SK-N-MC (cell line): ENCODE results near the gene SERPINB3.
A peak's percentile ranks its signal among the peaks of the same experiment; 100 is the strongest.
"Not testable (repeated sequence)": the region's sequence is repeated elsewhere in the genome, so short reads cannot be mapped to it uniquely, and the experiment has no call there.

ENCODE experiments used
- DNase-seq: peaks from one replicate; pipeline ENCODE4 v3.0.0-alpha.2; 2011; ENCODE audit warnings: low read depth, low spot score
- H3K27ac ChIP-seq: fragments of 200-600 bp; sonication (generic); 2 replicates; pipeline ENCODE4 v1.5.1; 2016; ENCODE audit warnings: mixed run types
- H3K36me3 ChIP-seq: fragments of 200-600 bp; sonication (generic); 2 replicates; pipeline ENCODE4 v1.6.1; 2017; ENCODE audit warnings: antibody characterized with exemption, low read length, mixed read lengths; ENCODE audit not compliant: insufficient read depth
- H3K4me3 ChIP-seq: fragments of 200-600 bp; sonication (generic); 2 replicates; pipeline ENCODE4 v1.5.1; 2016
- H3K9ac ChIP-seq: fragments of 200-600 bp; sonication (generic); 2 replicates; pipeline ENCODE4 v1.8.0; 2017; ENCODE audit warnings: mixed run types, mixed read lengths; ENCODE audit not compliant: insufficient read length
- H3K9me3 ChIP-seq: fragments of 200-600 bp; sonication (generic); 2 replicates; pipeline ENCODE4 v1.6.1; 2017; ENCODE audit warnings: low read depth, mild to moderate bottlenecking, antibody characterized with exemption, low read length, moderate library complexity, mixed read lengths
- EZH2 ChIP-seq: fragments of 200-600 bp; sonication (generic); IDR thresholded peaks from one replicate; pipeline ENCODE4 v1.6.1; 2017; ENCODE audit warnings: antibody characterized with exemption
- FOXP2 ChIP-seq: optimal IDR thresholded peaks from 2 replicates; pipeline ENCODE3; 2011; ENCODE audit warnings: mild to moderate bottlenecking, moderate library complexity; ENCODE audit not compliant: insufficient read depth; ENCODE audit errors: extremely low read length, control extremely low read depth
- POLR2AphosphoS5 ChIP-seq: IDR thresholded peaks from 2 replicates; pipeline ENCODE4 v1.6.1; 2012; ENCODE audit warnings: mild to moderate bottlenecking, low read depth, low read length, borderline replicate concordance

The SERPINB3 gene

DNA sequence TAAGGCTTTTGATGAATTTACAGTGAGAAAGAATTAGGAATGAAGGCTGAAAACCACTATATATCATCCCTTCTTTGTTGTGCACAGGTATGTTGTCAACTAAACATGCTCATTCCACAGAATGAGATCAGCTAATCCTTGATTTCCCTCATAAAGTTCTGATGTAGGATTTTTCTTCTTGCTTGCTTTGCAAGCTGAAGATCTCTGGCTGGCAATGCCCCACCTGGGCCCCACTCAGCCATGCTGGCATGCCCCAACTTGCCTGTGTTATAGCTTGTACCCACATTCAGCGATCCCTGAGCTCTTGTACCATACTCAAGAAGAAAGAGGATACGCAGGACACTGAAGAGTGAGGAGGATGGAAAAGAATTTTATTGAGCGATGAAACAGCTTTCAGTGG lies 23.0 kb upstream of the SERPINB3 start:
- Histone ChIP-seq H3K4me3 (no peak overlapping the region), H3K36me3 (no peaks in the 10 kb centered on the region), H3K9ac (no peak overlapping the region), H3K27ac (no peak overlapping the region), H3K9me3 (no peaks in the 10 kb centered on the region)
- no peak for DNase-seq
- TF ChIP-seq POLR2AphosphoS5 (no peak), EZH2 (no peak), FOXP2 (no peak)

DNA sequence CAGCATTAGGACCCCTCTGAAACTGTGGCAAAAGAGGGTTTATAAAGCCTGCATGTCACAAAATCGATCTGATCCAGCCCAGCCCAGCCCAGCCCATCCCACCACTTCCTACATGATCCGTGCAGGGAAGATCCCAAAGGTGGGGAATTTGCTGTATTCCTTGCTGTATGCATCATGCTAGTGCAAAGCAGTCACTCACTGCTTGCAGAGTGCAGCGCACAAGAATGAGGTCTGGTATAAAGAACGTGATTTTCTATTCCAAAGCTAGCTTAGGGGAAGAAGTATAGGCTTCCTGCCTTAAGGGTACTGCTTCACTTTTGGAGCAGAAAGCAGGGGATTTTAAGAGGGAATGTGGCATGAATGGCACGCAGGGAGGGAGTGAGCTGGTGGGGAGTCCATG lies 22.2 kb upstream of the SERPINB3 start:
- no peaks in the 10 kb centered on the region for H3K36me3 ChIP-seq
- H3K27ac ChIP-seq = peak overlapping the region; percentile 100
- no peak for DNase-seq
- peak overlapping the region; percentile 88 for H3K9ac ChIP-seq
- H3K4me3 ChIP-seq = peak overlapping the region; percentile 33; the same call in 1 of the 2 replicates
- no peaks in the 10 kb centered on the region for H3K9me3 ChIP-seq
- TF ChIP-seq POLR2AphosphoS5 (no peak), FOXP2 (no peak), EZH2 (no peak)

DNA sequence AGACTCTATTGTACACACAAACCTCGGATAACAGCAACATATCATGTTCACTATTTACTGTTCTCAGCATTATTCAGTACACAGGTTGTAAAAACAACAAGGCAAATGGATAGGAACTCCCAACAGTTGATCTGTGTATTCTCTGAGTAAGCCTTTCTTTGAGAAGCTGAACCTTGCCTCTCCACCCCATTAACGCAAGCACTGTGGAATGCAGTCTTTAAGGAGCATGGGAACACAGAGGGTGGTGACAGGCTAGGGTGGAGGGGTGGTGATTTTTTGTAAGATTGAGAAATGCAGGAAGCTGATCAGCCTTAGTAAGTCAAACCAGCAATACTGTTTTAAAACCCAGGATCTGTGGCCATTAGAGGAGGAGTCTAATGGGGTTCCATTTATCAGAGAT lies 21.5 kb upstream of the SERPINB3 start:
- no peak for TF ChIP-seq FOXP2
- no peak for TF ChIP-seq POLR2AphosphoS5
- no peak for TF ChIP-seq EZH2
- no peaks in the 10 kb centered on the region for H3K9me3 ChIP-seq
- H3K9ac ChIP-seq = peak overlapping the region; percentile 88
- H3K27ac ChIP-seq = peak overlapping the region; percentile 100
- no peaks in the 10 kb centered on the region for H3K36me3 ChIP-seq
- DNase-seq = peak; percentile 80
- H3K4me3 ChIP-seq = peak overlapping the region; percentile 73

DNA sequence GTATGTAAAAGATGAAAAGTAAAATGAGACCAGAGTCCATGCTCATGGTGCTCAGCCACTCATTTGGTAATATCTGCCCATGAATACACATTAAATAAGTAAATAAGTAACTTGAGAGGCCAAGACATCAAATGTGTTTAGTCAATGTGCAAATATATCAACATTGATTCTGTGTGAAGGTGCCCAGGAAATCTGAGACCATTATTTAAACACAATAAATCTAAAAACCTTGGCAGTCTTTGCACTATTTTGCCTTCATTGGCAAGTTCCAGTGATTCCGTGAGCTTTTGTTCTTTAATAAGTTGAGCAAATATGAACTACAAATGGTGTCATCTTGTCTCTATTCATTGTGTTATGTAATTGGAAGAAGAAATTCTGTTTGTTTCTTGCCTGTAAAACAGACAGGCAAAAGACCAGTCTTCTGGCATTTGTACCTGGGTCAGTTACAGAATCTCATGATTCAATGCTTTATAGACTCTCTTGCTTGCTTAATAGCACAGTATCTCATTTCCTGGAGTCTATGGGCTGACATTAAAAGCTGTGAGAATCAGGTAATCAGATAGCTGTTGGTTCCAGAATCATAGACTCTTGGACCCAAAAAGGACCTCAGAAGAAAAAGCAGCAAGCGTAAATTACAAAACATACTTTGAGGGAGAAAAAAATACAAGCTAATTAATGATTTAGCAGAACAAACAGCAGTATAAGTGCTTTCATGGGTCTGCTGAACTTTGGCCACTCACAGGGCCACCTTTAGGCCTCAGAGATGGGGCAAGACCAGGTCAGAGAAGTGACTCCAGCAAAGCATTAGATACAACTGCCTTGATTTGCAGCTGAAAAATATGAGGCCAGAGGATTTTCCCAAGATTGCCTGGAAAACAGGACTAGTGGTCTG lies 20.0 kb upstream of the SERPINB3 start:
- Histone ChIP-seq H3K36me3 (no peaks in the 10 kb centered on the region), H3K9ac (no peak overlapping the region), H3K27ac (peak overlapping the region; percentile 100), H3K9me3 (no peaks in the 10 kb centered on the region), H3K4me3 (no peak overlapping the region)
- TF ChIP-seq EZH2 = no peak
- no peak for TF ChIP-seq POLR2AphosphoS5
- TF ChIP-seq FOXP2 = no peak
- no peak for DNase-seq

DNA sequence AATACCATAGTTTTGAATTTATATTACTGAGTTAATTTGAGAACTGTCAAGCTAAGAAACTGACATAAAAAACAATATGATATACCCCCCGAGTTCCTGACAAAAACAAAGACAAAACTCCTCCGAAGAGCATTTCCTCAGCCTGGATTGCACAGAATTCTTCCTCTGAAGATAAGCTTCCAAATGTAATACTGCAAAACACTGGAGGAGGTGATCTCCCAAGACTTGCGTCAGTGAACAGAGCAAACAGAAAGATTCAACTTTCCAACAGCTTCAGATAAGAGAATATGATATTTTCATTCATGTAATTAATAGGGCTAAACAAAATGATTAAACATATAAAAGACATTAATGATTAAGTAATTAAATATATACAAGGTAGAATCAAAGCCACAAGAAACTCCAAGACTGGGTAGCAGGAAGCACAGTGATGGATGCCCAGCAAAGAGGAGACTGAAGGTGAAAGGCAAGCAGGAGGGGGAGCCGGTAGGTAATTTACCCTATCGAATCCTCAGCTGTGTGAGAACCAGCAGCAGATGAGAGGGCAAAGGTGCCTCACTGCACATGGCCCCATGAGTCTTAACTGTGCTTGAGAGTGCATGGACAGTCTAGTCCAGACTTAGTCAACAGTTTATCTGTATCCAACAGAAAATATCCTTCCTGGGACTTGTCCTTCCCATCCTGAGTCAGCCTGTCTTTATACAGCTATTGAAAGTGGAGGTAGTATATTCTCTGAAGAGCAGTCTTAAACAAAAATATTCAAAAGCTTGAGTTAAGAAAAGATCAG lies 18.3 kb upstream of the SERPINB3 start:
- Histone ChIP-seq H3K9ac (no peak overlapping the region), H3K9me3 (no peaks in the 10 kb centered on the region), H3K4me3 (no peak overlapping the region), H3K27ac (no peak overlapping the region), H3K36me3 (no peaks in the 10 kb centered on the region)
- DNase-seq = no peak
- no peak for TF ChIP-seq EZH2
- TF ChIP-seq FOXP2 = no peak
- TF ChIP-seq POLR2AphosphoS5 = no peak

DNA sequence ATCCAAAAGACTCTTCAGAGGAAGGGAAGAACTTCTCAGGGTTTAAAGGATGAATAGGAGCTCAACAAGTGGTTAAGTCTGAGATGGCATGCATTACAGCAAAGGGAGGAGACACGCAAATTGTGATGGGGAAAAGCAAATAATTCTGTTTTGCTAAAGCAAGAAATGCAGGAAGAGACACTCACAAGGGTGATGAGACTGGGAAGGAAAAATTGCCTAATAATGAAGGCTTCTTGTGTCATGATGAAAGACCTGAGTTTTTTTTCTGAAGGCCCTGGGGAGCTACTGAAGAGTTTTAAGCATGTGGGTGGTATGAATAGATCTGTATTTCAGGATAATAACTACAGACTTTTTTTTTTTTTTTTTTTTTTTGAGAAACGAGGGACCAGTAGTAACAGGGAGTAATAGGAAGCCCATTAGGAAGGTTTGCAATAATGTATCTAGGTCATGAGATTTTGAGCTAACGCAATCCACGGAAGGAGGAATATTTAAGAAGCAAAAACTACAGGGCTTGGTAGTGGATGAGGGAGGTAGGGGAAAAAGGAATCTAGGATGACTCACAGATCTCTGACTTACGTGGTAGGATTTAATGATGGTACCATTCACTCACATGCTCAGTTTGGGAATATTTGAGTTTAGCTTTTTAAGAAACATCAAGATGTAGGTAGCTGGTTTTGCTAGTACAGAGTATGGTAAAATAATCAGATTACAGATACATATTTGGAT lies 16.0 kb upstream of the SERPINB3 start:
- peak overlapping the region; percentile 26 for H3K9ac ChIP-seq
- DNase-seq = peak; percentile 95
- no peaks in the 10 kb centered on the region for H3K36me3 ChIP-seq
- H3K9me3 ChIP-seq = no peaks in the 10 kb centered on the region
- H3K4me3 ChIP-seq = peak overlapping the region; percentile 53
- peak overlapping the region; percentile 87 for H3K27ac ChIP-seq
- TF ChIP-seq POLR2AphosphoS5 = peak; percentile 42; the same call in 1 of the 2 replicates
- peak; percentile 61 for TF ChIP-seq FOXP2
- TF ChIP-seq EZH2 = no peak

DNA sequence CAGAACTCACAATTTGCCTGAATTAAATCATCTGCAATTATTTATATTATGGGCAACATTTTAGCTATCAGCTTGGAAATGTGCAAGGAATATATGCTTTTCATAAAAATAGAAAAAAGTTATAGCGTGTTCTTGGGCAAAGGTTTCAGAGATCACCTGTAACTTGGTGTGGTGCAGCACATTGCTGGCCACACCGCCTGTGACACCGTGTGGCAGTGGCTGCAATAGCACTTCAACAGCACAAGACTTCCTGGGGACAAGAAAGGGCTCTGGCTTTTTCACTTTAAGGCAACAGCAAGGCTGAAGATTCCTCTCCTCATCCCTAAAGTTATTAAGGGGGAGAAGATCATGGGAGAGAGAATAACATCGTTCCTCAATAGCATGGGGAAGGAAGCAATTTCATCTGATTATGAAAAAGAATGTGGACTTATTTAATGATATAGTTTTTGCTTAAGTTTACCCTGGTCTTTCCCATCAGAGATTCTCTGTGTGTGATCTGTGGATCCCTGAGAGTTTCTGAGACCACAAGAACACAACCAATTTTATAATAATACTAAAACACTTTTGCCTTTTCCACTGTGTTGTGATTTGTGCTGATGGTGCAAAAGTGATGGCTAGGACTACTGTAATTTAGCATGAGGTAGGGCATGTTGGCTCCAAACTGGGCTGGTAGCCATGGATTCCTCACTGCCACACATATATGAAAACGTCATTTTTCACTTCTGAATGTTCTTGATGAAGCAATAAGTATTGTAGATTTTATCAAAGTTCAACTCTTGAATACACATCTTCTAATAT lies 15.0 kb upstream of the SERPINB3 start:
- Histone ChIP-seq H3K4me3 (peak overlapping the region; percentile 53; the same call in 1 of the 2 replicates), H3K9ac (no peak overlapping the region), H3K9me3 (no peaks in the 10 kb centered on the region), H3K36me3 (no peaks in the 10 kb centered on the region), H3K27ac (peak overlapping the region; percentile 87)
- TF ChIP-seq POLR2AphosphoS5 = no peak
- no peak for TF ChIP-seq FOXP2
- no peak for TF ChIP-seq EZH2
- no peak for DNase-seq

DNA sequence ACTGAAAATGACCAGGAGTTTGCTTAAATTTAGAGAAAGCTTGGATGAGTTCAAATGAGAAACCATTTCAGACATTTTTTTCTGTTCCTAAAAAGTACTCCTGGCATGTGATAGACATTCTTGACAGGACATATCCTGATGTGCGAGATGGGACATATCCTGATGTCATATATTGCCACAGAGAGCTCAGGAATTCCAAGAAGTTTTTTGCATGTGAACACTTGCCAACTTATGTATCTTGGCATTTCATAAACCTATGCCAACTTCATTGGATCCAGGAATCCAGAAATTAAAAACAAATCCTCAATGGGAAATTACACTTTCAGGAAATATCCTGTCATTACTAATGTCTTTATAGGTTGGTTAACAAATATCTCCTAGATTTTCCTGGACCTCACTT lies 2.9 kb upstream of the SERPINB3 start:
- no peak overlapping the region for H3K9ac ChIP-seq
- no peak overlapping the region for H3K27ac ChIP-seq
- DNase-seq = no peak
- TF ChIP-seq POLR2AphosphoS5 = no peak
- TF ChIP-seq EZH2 = no peak
- TF ChIP-seq FOXP2 = no peak
- no peak overlapping the region for H3K4me3 ChIP-seq
- H3K36me3 ChIP-seq = no peaks in the 10 kb centered on the region
- no peaks in the 10 kb centered on the region for H3K9me3 ChIP-seq

DNA sequence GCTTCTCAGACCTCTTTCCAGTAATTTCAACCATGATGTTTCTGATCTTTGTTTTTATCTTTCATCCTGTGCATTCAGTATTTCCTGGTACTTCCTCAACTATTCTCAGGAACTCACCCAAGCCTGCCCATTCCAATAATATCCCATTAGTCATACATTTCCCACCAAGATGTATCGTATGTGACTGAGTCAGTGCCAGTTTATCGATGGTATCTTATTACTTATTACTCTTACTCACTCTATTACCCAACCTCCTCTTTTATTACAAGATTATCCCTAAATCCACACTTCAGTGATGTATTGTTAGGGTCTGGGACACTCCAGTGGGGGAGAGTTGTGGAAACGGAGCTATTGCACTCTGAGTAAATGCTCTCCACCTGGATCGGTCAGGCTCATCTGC lies 2.8 kb downstream of the SERPINB3 start:
- H3K9ac ChIP-seq, H3K36me3 ChIP-seq, DNase-seq, H3K9me3 ChIP-seq, H3K4me3 ChIP-seq, H3K27ac ChIP-seq: not testable (repeated sequence)

DNA sequence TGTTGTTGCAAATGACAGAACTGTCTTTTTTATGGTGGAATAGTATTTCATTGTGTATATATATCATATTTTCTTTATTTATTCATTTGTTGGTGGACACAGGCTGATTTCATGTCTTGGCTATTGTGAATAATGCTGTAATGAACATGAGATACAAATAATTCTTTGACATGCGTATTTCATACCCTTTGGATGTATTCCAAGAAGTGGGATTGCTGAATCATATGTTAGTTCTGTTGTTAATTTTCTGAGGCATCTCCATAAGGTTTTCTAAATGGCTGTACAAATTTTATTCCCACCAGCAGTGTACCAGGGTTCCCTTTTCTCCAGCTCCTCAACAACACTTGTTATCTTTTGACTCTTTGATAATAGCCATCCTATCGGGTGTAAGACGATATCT lies 11.4 kb downstream of the SERPINB3 start:
- not testable (repeated sequence) for DNase-seq, H3K4me3 ChIP-seq

More for the DNA sequence above, 11.4 kb downstream of the SERPINB3 start:
- H3K9ac ChIP-seq, H3K9me3 ChIP-seq, H3K36me3 ChIP-seq, H3K27ac ChIP-seq: not testable (repeated sequence)
